HFF-Myc (cell line): ENCODE results near the gene DNM1.
A peak's percentile ranks its signal among the peaks of the same experiment; 100 is the strongest.
"Not testable (repeated sequence)": the region's sequence is repeated elsewhere in the genome, so short reads cannot be mapped to it uniquely, and the experiment has no call there.

Experiments used
- DNase-seq: peaks from one replicate; pipeline ENCODE4 v3.0.0-alpha.2; 2011; ENCODE audit warnings: low read depth; ENCODE audit errors: extremely low read depth
- H3K4me3 ChIP-seq: replicated peaks from 2 replicates; pipeline ENCODE4 v1.5.1; 2011; ENCODE audit warnings: low read depth, mild to moderate bottlenecking, control low read depth, low read length
- TF ChIP-seq, protein P1 (sequence below): IDR thresholded peaks from 2 replicates; pipeline ENCODE4 v1.5.1; 2012; ENCODE audit warnings: mild to moderate bottlenecking, low read depth, low read length, control low read depth; ENCODE audit errors: missing control alignments

The DNM1 gene

DNA sequence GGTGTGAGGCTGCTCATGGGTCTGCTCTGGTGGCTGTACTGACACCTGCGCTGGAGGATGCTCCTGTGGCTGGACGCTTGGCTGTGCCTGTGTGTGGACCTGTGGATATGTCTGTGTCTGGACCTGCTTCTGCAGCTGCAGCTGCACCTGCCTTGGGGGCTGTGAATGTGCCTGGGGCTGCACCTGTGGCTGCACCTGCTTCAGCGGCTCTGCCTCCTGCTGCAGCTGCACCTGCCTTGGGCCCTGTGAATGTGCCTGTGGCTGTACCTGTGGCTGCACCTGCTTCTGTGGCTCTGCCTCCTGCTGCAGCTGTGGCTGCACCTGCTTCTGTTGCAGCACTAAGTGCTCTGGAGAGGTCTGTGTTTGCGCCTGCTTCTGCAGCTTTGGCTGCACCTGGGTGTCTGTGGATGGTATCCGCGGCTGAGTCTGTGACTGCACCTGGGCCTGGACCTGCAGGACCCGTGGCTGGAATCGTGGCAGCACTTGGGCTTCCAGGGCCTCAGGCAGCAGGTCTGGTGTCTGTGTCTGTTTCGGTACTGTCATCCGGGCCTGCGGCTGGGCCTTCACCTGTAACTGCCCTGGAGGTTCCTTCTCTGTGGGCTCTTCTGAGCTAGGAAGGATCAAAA lies 24.3 kb upstream of the DNM1 start:
- no peak for DNase-seq

DNA sequence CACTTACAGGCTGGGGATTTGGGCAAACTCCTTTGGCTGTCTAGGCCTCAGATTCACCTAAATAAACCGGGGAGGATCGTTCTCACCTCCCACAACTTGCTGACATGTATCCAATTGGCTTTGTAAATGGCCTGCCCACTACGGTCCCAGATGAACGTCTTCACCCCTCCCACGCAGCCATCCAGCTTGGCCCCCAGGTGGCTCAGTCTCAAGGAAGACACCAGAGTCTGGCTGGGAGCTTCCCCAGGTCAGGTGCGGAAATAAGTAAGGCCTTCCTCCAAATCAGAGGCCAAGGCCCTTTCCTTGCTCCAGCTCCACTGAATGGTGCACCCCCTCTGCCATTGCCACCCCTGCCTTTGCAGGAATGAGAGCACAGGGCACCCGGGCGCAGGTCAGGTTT lies 23.2 kb upstream of the DNM1 start:
- no peak overlapping the region for H3K4me3 ChIP-seq
- DNase-seq = no peak
- TF ChIP-seq, protein P1, sequence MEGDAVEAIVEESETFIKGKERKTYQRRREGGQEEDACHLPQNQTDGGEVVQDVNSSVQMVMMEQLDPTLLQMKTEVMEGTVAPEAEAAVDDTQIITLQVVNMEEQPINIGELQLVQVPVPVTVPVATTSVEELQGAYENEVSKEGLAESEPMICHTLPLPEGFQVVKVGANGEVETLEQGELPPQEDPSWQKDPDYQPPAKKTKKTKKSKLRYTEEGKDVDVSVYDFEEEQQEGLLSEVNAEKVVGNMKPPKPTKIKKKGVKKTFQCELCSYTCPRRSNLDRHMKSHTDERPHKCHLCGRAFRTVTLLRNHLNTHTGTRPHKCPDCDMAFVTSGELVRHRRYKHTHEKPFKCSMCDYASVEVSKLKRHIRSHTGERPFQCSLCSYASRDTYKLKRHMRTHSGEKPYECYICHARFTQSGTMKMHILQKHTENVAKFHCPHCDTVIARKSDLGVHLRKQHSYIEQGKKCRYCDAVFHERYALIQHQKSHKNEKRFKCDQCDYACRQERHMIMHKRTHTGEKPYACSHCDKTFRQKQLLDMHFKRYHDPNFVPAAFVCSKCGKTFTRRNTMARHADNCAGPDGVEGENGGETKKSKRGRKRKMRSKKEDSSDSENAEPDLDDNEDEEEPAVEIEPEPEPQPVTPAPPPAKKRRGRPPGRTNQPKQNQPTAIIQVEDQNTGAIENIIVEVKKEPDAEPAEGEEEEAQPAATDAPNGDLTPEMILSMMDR = no peak

More for the DNA sequence above, 24.3 kb upstream of the DNM1 start:
- TF ChIP-seq, protein P1 = no peak
- H3K4me3 ChIP-seq = no peak overlapping the region

DNA sequence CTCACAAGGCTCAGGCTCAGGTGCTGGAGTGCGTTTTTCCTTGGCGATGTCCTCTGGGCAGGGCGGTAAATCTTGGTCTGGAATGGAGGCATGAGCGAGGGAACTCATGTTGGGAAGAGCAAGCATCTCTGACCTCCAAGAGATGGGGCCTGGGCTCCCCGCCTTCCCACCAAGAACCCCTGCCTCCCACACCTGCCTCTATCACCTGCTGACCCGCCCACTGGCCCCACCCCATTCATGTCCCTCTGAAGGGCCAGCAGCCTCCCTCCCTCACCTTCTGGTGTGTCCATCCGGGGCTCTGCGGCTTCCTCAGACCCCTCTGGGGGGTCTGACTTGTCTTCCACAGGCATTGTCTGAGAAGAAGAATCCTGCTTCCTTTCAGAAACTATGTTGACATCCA lies 22.7 kb upstream of the DNM1 start:
- no peak overlapping the region for H3K4me3 ChIP-seq
- DNase-seq = no peak
- TF ChIP-seq, protein P1 = no peak

DNA sequence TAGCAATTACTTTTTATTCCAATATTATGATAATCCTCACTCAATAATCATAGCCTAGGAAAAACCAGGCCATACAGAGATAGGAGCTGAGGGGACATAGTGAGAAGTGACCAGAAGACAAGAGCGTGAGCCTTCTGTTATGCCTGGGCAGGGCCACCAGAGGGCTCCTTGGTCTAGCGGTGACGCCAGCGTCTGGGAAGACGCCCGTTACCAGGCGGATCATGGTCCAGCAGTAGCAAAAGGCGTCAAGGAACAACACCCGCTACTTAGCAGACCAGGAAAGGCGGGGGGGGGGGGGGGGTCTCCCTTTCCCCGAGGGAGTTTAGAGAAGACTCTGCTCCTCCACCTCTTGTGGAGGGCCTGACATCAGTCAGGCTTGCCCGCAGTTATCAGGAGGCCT lies 21.7 kb upstream of the DNM1 start:
- not testable (repeated sequence) for H3K4me3 ChIP-seq, DNase-seq
- TF ChIP-seq, protein P1 = peak; percentile 49

DNA sequence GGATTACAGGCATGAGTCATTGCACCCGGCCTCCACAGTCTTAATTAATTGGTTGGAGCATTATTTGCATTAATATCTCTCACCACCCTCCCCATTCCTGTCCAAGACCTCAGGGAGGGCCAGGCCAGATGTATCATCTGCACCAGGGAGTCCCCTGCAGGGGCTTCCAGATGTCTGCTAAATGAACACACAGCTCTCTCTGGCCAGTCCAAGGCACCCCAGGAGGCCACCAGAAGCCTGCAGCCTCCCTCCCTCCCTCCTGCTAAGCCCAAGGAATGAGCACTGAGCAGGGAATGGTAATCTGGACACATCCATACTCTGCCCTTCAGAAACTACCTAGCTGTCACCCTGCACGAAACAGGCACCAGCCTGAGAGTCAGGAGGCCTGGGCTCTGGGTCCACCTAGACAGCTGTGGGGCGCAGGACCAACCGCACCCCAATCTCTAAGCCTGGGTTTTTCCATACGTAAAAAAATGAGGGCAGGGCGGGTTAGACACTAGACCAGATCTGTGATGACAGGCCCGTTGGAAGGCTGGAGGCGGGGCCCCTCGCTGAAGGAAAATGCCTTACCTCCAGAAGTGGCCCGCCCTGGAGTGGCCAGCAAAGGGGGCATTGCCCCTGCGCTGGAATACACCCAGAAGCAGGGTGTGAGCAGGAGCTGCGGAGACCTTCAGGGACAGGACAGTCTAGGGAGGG lies 20.1 kb upstream of the DNM1 start:
- TF ChIP-seq, protein P1 = no peak
- H3K4me3 ChIP-seq = no peak overlapping the region
- DNase-seq = no peak

DNA sequence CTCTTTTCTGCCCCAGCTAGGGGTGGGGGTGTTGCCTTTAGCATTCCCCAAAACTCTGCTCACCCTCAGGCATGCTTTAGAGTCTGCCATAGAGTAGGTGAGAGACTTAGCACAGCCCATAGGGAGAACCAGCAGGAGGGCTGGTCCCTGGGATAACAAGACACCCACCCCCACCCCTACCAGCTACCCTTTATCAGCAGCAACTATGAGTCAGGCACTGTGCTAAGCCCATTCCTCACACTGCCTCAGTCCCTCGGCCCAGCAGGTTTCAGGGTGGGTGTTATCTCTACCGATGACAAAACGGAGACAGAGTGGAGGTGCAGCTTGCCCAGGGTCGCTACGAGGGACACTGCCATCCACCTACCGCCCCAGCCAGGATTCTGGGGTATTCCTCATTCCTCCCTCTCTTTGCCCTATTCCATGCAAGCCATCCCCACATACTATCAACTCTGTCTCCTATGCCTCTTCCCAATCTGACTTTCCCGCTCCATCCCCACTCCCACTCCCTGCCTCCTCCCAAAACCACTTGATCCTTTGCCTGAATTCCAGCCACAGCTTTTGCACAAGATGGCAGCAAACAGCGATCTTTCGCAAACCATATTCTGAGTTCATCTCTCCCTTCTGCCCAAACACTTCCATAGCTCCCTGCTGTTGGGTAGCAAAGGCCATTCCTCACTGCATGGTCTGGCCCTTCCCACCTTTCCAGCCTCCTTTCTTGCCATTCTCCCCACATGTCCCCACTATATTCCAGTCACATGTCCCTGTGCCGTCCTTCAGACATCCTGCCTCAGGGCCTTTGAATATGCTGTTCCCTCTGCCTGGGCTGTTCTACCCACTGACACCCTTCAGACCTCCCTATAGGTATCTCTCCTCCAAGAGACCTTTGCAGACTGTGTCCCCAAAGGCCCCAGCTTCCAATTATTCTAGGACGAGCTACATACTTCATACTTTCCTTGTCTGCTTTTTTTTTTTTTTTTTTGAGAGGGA lies 16.9 kb upstream of the DNM1 start:
- TF ChIP-seq, protein P1 = no peak
- H3K4me3 ChIP-seq = no peak overlapping the region
- no peak for DNase-seq
